WERI-Rb-1 (cell line): ENCODE results near the gene DBH.
A peak's percentile ranks its signal among the peaks of the same experiment; 100 is the strongest.

Source experiments
- DNase-seq: peaks from one replicate; pipeline ENCODE4 v3.0.0-alpha.2; 2020
- H3K27ac ChIP-seq: fragments of 250-450 bp; sonication (Bioruptor Pico); 2 replicates; pipeline ENCODE4 v1.5.1; 2020; ENCODE audit warnings: mild to moderate bottlenecking, moderate library complexity
- H3K27me3 ChIP-seq: fragments of 250-450 bp; sonication (Bioruptor Pico); 2 replicates; pipeline ENCODE4 v1.5.1; 2021; ENCODE audit warnings: mild to moderate bottlenecking, low read depth, moderate library complexity; ENCODE audit not compliant: insufficient read depth, severe bottlenecking
- H3K36me3 ChIP-seq: fragments of 250-450 bp; sonication (Bioruptor Pico); 2 replicates; pipeline ENCODE4 v1.5.1; 2020; ENCODE audit warnings: mild to moderate bottlenecking, moderate library complexity
- H3K4me3 ChIP-seq: 2 replicates; pipeline ENCODE4 v1.5.1; 2011; ENCODE audit warnings: low read depth, mild to moderate bottlenecking, control low read depth, low read length
- H3K9me3 ChIP-seq: fragments of 250-450 bp; sonication (Bioruptor Pico); 2 replicates; pipeline ENCODE4 v1.5.1; 2021; ENCODE audit warnings: mild to moderate bottlenecking, moderate library complexity; ENCODE audit not compliant: severe bottlenecking
- CTCF ChIP-seq: IDR thresholded peaks from 2 replicates; pipeline ENCODE4 v1.5.1; 2011; ENCODE audit warnings: low read depth, mild to moderate bottlenecking, control low read depth, inconsistent platforms, low read length

The DBH gene

GRCh38 chr9:133664173-133665050, 28.2 kb downstream of the DBH start:
- Histone ChIP-seq H3K27ac (no peak overlapping the region), H3K36me3 (peaks cover 53% of the 10 kb centered on the region), H3K9me3 (no peaks in the 10 kb centered on the region), H3K4me3 (no peak overlapping the region), H3K27me3 (no peaks in the 10 kb centered on the region)
- peak; percentile 70 for TF ChIP-seq CTCF
- DNase-seq = no peak

GRCh38 chr9:133665096-133665495, 28.9 kb downstream of the DBH start:
- Histone ChIP-seq H3K27me3 (no peaks in the 10 kb centered on the region), H3K4me3 (no peak overlapping the region), H3K36me3 (peaks cover 58% of the 10 kb centered on the region), H3K27ac (no peak overlapping the region), H3K9me3 (no peaks in the 10 kb centered on the region)
- no peak for TF ChIP-seq CTCF
- no peak for DNase-seq

- no peak for TF ChIP-seq CTCF
- no peaks in the 10 kb centered on the region for H3K9me3 ChIP-seq
- peaks cover 62% of the 10 kb centered on the region for H3K36me3 ChIP-seq
- no peak for DNase-seq
- H3K27me3 ChIP-seq = no peaks in the 10 kb centered on the region
- no peak overlapping the region for H3K4me3 ChIP-seq
- no peak overlapping the region for H3K27ac ChIP-seq
These were observed 29.4 kb downstream of the DBH start for GRCh38 chr9:133665535-133665934.

- no peak for DNase-seq
- Histone ChIP-seq H3K36me3 (peaks cover 70% of the 10 kb centered on the region), H3K27ac (no peak overlapping the region), H3K9me3 (no peaks in the 10 kb centered on the region), H3K27me3 (no peaks in the 10 kb centered on the region), H3K4me3 (no peak overlapping the region)
- no peak for TF ChIP-seq CTCF
These were observed 30.2 kb downstream of the DBH start for GRCh38 chr9:133666387-133666786.

GRCh38 chr9:133666845-133667244, 30.7 kb downstream of the DBH start:
- TF ChIP-seq CTCF = no peak
- Histone ChIP-seq H3K36me3 (peaks cover 75% of the 10 kb centered on the region), H3K27me3 (no peaks in the 10 kb centered on the region), H3K27ac (no peak overlapping the region), H3K4me3 (no peak overlapping the region), H3K9me3 (no peaks in the 10 kb centered on the region)
- DNase-seq = no peak
